Skeletal muscle satellite cell (primary cell): ENCODE data around the gene DENND1B.

Source experiments
- H3K27me3 ChIP-seq: 2 replicates; pipeline ENCODE4 v1.7.0; 2013; ENCODE audit warnings: low read length; ENCODE audit not compliant: control insufficient read depth, insufficient read depth
- H3K36me3 ChIP-seq: 2 replicates; pipeline ENCODE4 v1.7.0; 2013; ENCODE audit warnings: mild to moderate bottlenecking, control low read depth, low read length; ENCODE audit not compliant: insufficient read depth
- H3K4me1 ChIP-seq: 2 replicates; pipeline ENCODE4 v1.7.0; 2013; ENCODE audit warnings: low read length; ENCODE audit not compliant: control insufficient read depth, insufficient read depth
- H3K4me2 ChIP-seq: 2 replicates; pipeline ENCODE4 v1.7.0; 2013; ENCODE audit warnings: mild to moderate bottlenecking, low read length
- H3K4me3 ChIP-seq: 2 replicates; pipeline ENCODE4 v1.7.0; 2013; ENCODE audit warnings: low read length
- H3K9ac ChIP-seq: 2 replicates; pipeline ENCODE4 v1.7.0; 2013; ENCODE audit warnings: mild to moderate bottlenecking, low read depth, low read length, moderate library complexity
- H3K9me3 ChIP-seq: replicated peaks from 2 replicates; pipeline ENCODE4 v1.7.0; 2013; ENCODE audit warnings: mild to moderate bottlenecking, control low read depth, low read length

Gene DENND1B

GRCh38 chr1:197696372-197696771 is 78.9 kb downstream of the DENND1B start:
- H3K36me3 ChIP-seq: no peaks in the 10 kb centered on the region
- H3K4me2 ChIP-seq: no peak overlapping the region
- H3K4me3 ChIP-seq: no peak overlapping the region
- no peaks in the 10 kb centered on the region for H3K27me3 ChIP-seq
- H3K4me1 ChIP-seq: peaks cover 6% of the 10 kb centered on the region
- no peak overlapping the region for H3K9ac ChIP-seq
- no peaks in the 10 kb centered on the region for H3K9me3 ChIP-seq

GRCh38 chr1:197695961-197696360 is 79.3 kb downstream of the DENND1B start:
- H3K4me3 ChIP-seq: no peak overlapping the region
- H3K36me3 ChIP-seq: no peaks in the 10 kb centered on the region
- H3K27me3 ChIP-seq: no peaks in the 10 kb centered on the region
- H3K9me3 ChIP-seq: no peaks in the 10 kb centered on the region
- no peak overlapping the region for H3K9ac ChIP-seq
- H3K4me2 ChIP-seq: no peak overlapping the region
- H3K4me1 ChIP-seq: peaks cover 6% of the 10 kb centered on the region

- Histone ChIP-seq H3K9ac (no peak overlapping the region), H3K4me2 (no peak overlapping the region), H3K4me3 (no peak overlapping the region), H3K4me1 (peaks cover 6% of the 10 kb centered on the region), H3K36me3 (no peaks in the 10 kb centered on the region), H3K9me3 (no peaks in the 10 kb centered on the region), H3K27me3 (no peaks in the 10 kb centered on the region)
Measured at GRCh38 chr1:197692965-197693364, 82.3 kb downstream of the DENND1B start.

GRCh38 chr1:197691816-197692215 is 83.5 kb downstream of the DENND1B start:
- Histone ChIP-seq H3K9ac (no peak overlapping the region), H3K27me3 (no peaks in the 10 kb centered on the region), H3K36me3 (no peaks in the 10 kb centered on the region), H3K4me1 (peaks cover 6% of the 10 kb centered on the region), H3K9me3 (no peaks in the 10 kb centered on the region), H3K4me3 (no peak overlapping the region), H3K4me2 (no peak overlapping the region)

- no peaks in the 10 kb centered on the region for H3K4me1 ChIP-seq
- H3K4me3 ChIP-seq: no peak overlapping the region
- H3K36me3 ChIP-seq: no peaks in the 10 kb centered on the region
- no peak overlapping the region for H3K4me2 ChIP-seq
- H3K9me3 ChIP-seq: no peaks in the 10 kb centered on the region
- no peaks in the 10 kb centered on the region for H3K27me3 ChIP-seq
- no peak overlapping the region for H3K9ac ChIP-seq
Measured at GRCh38 chr1:197690074-197690473, 85.2 kb downstream of the DENND1B start.

DNA sequence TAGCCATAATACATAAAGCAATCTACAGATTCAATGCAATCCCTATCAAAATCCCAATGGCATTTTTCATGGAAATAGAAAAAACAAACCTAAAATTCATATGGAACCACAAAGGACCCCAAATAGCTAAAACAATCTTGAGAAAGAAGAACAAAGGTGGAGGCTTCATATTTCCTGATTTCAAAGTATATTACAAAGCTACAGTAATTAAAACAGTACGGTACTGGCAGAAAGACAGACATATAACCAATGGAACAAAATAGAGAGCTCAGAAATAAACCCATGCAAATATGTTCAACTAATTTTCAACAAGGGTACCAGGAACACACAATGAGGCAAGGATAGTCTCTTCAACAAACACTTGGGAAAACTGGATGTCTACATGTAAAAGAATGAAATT is 87.0 kb downstream of the DENND1B start:
- H3K4me3 ChIP-seq: no peak overlapping the region
- no peaks in the 10 kb centered on the region for H3K36me3 ChIP-seq
- H3K27me3 ChIP-seq: no peaks in the 10 kb centered on the region
- H3K4me1 ChIP-seq: no peaks in the 10 kb centered on the region
- no peak overlapping the region for H3K4me2 ChIP-seq
- H3K9me3 ChIP-seq: no peaks in the 10 kb centered on the region
- no peak overlapping the region for H3K9ac ChIP-seq

DNA sequence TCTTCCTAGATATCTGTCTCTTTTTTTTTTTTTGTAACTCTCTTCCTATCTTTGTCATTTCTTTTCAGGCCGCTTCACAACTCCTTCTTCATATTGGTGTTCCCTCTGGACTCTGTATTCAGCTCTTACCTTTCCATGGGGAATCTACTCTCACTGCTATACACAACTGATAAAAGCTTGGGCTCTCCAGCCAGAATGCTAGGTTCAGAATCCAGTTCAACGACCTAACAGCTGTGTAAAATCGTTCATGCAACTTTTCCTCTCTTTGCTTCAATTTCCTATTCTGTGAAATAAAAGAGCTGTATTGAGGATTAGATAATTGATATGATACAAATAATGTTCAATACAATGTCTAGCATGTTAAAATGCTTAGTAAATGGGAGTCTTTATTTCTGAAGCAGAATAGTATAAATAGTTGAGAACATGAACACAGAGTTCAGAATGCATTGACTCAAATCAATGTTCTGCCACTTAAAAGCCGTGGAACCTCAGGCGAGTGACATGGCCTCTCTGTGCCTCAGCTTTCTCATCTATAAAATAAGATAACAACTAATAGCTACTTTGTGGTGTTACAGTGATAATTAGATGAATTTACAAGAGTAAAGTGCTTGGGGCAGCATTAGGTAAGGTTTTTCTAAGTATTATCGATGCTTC is 88.5 kb downstream of the DENND1B start:
- Histone ChIP-seq H3K9ac (no peak overlapping the region), H3K27me3 (no peaks in the 10 kb centered on the region), H3K4me2 (no peak overlapping the region), H3K36me3 (no peaks in the 10 kb centered on the region), H3K9me3 (no peaks in the 10 kb centered on the region), H3K4me1 (no peaks in the 10 kb centered on the region), H3K4me3 (no peak overlapping the region)

DNA sequence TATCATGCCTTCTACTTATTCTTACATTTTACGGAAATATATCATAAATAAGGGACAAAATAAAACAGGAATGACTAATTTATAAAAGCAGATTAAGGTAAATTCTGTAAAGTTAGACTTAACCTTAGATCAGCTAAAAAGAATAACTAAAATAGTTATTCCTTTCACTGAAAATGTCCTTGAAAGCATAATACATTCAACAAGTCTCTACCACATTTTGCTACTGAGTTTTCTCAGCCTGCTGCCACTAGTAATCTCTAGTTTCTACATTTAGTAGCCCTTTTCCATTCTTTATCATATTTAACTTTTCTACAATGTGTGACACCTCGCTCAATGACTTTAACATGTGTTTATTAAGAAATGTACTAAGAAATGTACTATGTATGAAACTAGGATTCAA is 89.0 kb downstream of the DENND1B start:
- no peak overlapping the region for H3K4me2 ChIP-seq
- no peaks in the 10 kb centered on the region for H3K27me3 ChIP-seq
- H3K9me3 ChIP-seq: no peaks in the 10 kb centered on the region
- no peaks in the 10 kb centered on the region for H3K4me1 ChIP-seq
- H3K36me3 ChIP-seq: no peaks in the 10 kb centered on the region
- no peak overlapping the region for H3K4me3 ChIP-seq
- no peak overlapping the region for H3K9ac ChIP-seq

DNA sequence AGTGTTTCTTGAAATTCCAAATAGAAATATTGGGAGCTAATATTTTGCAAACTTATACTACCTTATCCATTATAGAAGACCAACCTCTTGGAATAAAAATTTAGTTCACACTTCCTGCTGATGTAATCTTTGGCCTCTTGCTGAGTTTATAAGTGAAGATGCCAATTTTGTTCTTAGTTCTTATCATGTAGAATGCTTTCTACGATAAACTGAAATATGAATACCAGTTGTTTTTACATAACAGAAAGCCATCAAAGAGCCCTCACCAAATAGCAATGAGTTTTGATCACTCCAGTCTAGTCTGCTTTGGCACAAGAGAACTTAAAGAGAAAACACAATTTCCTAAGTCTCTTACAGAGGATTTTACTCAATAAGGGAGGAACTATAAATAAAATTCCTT is 89.5 kb downstream of the DENND1B start:
- H3K9ac ChIP-seq: no peak overlapping the region
- H3K36me3 ChIP-seq: no peaks in the 10 kb centered on the region
- H3K27me3 ChIP-seq: no peaks in the 10 kb centered on the region
- no peak overlapping the region for H3K4me3 ChIP-seq
- no peaks in the 10 kb centered on the region for H3K4me1 ChIP-seq
- H3K9me3 ChIP-seq: no peaks in the 10 kb centered on the region
- no peak overlapping the region for H3K4me2 ChIP-seq

DNA sequence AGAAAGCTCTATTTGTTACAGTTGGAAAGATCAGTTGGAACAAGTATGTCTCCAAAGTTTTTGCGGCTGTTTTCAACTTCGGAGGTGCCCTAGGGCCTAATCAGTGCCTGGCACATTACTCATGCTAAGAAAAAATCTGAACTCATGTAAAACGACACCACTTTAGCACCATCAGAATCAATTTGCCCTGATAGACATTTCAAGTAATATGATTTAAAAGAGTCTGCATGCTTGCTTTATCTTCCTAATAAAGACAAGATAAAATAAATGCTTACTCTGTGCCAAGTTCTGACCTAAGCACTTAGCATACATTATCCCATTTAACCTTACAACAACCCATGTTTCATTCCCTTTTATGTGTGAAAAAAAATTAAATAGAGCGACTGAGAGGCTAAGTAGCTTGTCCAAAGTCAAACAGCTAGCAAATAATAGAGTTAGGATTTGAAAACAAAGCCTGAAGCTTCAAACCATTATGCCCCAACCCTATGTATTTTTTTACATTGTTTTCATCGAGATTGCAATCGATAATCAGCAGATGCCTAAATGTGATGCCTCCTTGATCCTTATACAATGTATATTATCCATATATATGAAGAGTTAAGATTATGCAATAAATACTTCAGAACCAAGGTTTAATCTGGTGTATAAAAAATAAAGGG is 91.3 kb downstream of the DENND1B start:
- Histone ChIP-seq H3K9ac (no peak overlapping the region), H3K9me3 (no peaks in the 10 kb centered on the region), H3K27me3 (no peaks in the 10 kb centered on the region)

GRCh38 chr1:197683280-197683679 is 92.0 kb downstream of the DENND1B start:
- Histone ChIP-seq H3K4me2 (no peak overlapping the region), H3K36me3 (no peaks in the 10 kb centered on the region), H3K9ac (no peak overlapping the region), H3K4me1 (no peaks in the 10 kb centered on the region), H3K9me3 (no peaks in the 10 kb centered on the region), H3K4me3 (no peak overlapping the region), H3K27me3 (no peaks in the 10 kb centered on the region)

More for the DNA sequence above, 91.3 kb downstream of the DENND1B start:
- Histone ChIP-seq H3K4me2 (no peak overlapping the region), H3K36me3 (no peaks in the 10 kb centered on the region), H3K4me3 (no peak overlapping the region), H3K4me1 (no peaks in the 10 kb centered on the region)

GRCh38 chr1:197680311-197680710 is 95.0 kb downstream of the DENND1B start:
- Histone ChIP-seq H3K4me2 (no peak overlapping the region), H3K36me3 (no peaks in the 10 kb centered on the region), H3K9ac (no peak overlapping the region), H3K9me3 (no peaks in the 10 kb centered on the region), H3K27me3 (no peaks in the 10 kb centered on the region), H3K4me1 (no peaks in the 10 kb centered on the region), H3K4me3 (no peak overlapping the region)
